ENCODE measurements around the gene KDM4C. TPM values are rescaled to one million over a fixed set of nuclear protein-coding genes. Genes with fewer than 3 reads are reported as not detected.
"Not testable (repeated sequence)": the region's sequence is repeated elsewhere in the genome, so short reads cannot be mapped to it uniquely, and the experiment has no call there.

KDM4C gene
- total RNA-seq, 2 experiments from 2014 or later, result 49.4 to 50.0 TPM

GRCh38 chr9:7176561-7176960 is 418.8 kb downstream of the KDM4C start:
- peaks cover 3% of the 10 kb centered on the region for H3K9me3 Mint-ChIP-seq
- H3K36me3 Mint-ChIP-seq (ENCODE audit: low read depth), result peaks cover 55% of the 10 kb centered on the region
- H3K27me3 Mint-ChIP-seq, result no peaks in the 10 kb centered on the region
- DNase-seq, result no peak
- ChIA-PET CTCF (interaction anchor here (1.1 kb wide), 1 partner anchor 58 kb away, joined by 5 read pairs; no protein-coding TSS in a partner anchor), POLR2A (no interaction called here)
- H3K27ac Mint-ChIP-seq, result no peak overlapping the region
- H3K4me3 Mint-ChIP-seq, result no peak overlapping the region
- peaks cover 28% of the 10 kb centered on the region for H3K4me1 Mint-ChIP-seq

- no peak overlapping the region for H3K27ac Mint-ChIP-seq
- no peak overlapping the region for H3K4me3 Mint-ChIP-seq
- peaks cover 61% of the 10 kb centered on the region for H3K36me3 Mint-ChIP-seq (ENCODE audit: low read depth)
- H3K4me1 Mint-ChIP-seq, result peaks cover 28% of the 10 kb centered on the region
- peaks cover 5% of the 10 kb centered on the region for H3K9me3 Mint-ChIP-seq
- no peak for DNase-seq
- POLR2A ChIA-PET, result no interaction called here
- CTCF ChIA-PET, result no interaction called here
- H3K27me3 Mint-ChIP-seq, result no peaks in the 10 kb centered on the region
Measured at GRCh38 chr9:7177383-7177782, 419.6 kb downstream of the KDM4C start.

GRCh38 chr9:7178729-7179128 is 421.0 kb downstream of the KDM4C start:
- CTCF ChIA-PET, result no interaction called here
- peaks cover 59% of the 10 kb centered on the region for H3K36me3 Mint-ChIP-seq (ENCODE audit: low read depth)
- H3K4me1 Mint-ChIP-seq, result peaks cover 17% of the 10 kb centered on the region
- no peak overlapping the region for H3K4me3 Mint-ChIP-seq
- peaks cover 7% of the 10 kb centered on the region for H3K9me3 Mint-ChIP-seq
- POLR2A ChIA-PET, result no interaction called here
- no peak for DNase-seq
- no peak overlapping the region for H3K27ac Mint-ChIP-seq
- no peaks in the 10 kb centered on the region for H3K27me3 Mint-ChIP-seq

- peaks cover 55% of the 10 kb centered on the region for H3K36me3 Mint-ChIP-seq (ENCODE audit: low read depth)
- H3K9me3 Mint-ChIP-seq, result peaks cover 10% of the 10 kb centered on the region
- no peak overlapping the region for H3K27ac Mint-ChIP-seq
- POLR2A ChIA-PET, result no interaction called here
- CTCF ChIA-PET, result no interaction called here
- H3K27me3 Mint-ChIP-seq, result no peaks in the 10 kb centered on the region
- DNase-seq, result no peak
- no peak overlapping the region for H3K4me3 Mint-ChIP-seq
- H3K4me1 Mint-ChIP-seq, result peaks cover 6% of the 10 kb centered on the region
Measured at GRCh38 chr9:7180247-7180646, 422.5 kb downstream of the KDM4C start.

- H3K27ac Mint-ChIP-seq, POLR2A ChIA-PET, H3K27me3 Mint-ChIP-seq, H3K4me1 Mint-ChIP-seq, H3K4me3 Mint-ChIP-seq, DNase-seq: not testable (repeated sequence)
- Mint-ChIP-seq H3K9me3 (peaks cover 18% of the 10 kb centered on the region), H3K36me3 (ENCODE audit: low read depth) (peaks cover 49% of the 10 kb centered on the region)
- CTCF ChIA-PET, result interaction anchor here (1.4 kb wide), 1 partner anchor 131 kb away, joined by 4 read pairs; no protein-coding TSS in a partner anchor
Measured at GRCh38 chr9:7183139-7183538, 425.4 kb downstream of the KDM4C start.

GRCh38 chr9:7185612-7186011 is 427.8 kb downstream of the KDM4C start:
- Mint-ChIP-seq H3K9me3 (peaks cover 26% of the 10 kb centered on the region), H3K4me1 (no peaks in the 10 kb centered on the region), H3K27me3 (no peaks in the 10 kb centered on the region), H3K36me3 (ENCODE audit: low read depth) (peaks cover 35% of the 10 kb centered on the region), H3K4me3 (no peak overlapping the region), H3K27ac (no peak overlapping the region)
- CTCF ChIA-PET, result interaction anchor here (0.8 to 3.1 kb wide), 4 partner anchors 35 to 358 kb away, joined by 3 to 10 read pairs (median 6); no protein-coding TSS in a partner anchor
- POLR2A ChIA-PET, result no interaction called here
- no peak for DNase-seq

- ChIA-PET POLR2A (interaction anchor here (0.6 kb wide), 1 partner anchor 15 kb away, joined by 3 read pairs; no protein-coding TSS in a partner anchor), CTCF (interaction anchor here (1.6 to 3.1 kb wide), 3 partner anchors 35 to 359 kb away, joined by 4 to 10 read pairs (median 8); no protein-coding TSS in a partner anchor)
- no peak overlapping the region for H3K4me3 Mint-ChIP-seq
- H3K27ac Mint-ChIP-seq, result no peak overlapping the region
- peaks cover 31% of the 10 kb centered on the region for H3K9me3 Mint-ChIP-seq
- no peaks in the 10 kb centered on the region for H3K27me3 Mint-ChIP-seq
- peak; percentile 20 for DNase-seq
- peaks cover 35% of the 10 kb centered on the region for H3K36me3 Mint-ChIP-seq (ENCODE audit: low read depth)
- no peaks in the 10 kb centered on the region for H3K4me1 Mint-ChIP-seq
Measured at GRCh38 chr9:7186175-7186574, 428.4 kb downstream of the KDM4C start.

GRCh38 chr9:7192266-7192665 is 434.5 kb downstream of the KDM4C start:
- Mint-ChIP-seq H3K27ac (no peak overlapping the region), H3K4me1 (no peaks in the 10 kb centered on the region), H3K36me3 (ENCODE audit: low read depth) (peaks cover 5% of the 10 kb centered on the region), H3K4me3 (no peak overlapping the region), H3K27me3 (no peaks in the 10 kb centered on the region), H3K9me3 (peaks cover 15% of the 10 kb centered on the region)
- CTCF ChIA-PET, result no interaction called here
- POLR2A ChIA-PET, result no interaction called here
- DNase-seq, result no peak

- CTCF ChIA-PET, result no interaction called here
- H3K27me3 Mint-ChIP-seq, result no peaks in the 10 kb centered on the region
Measured at GRCh38 chr9:7195526-7195925, 437.8 kb downstream of the KDM4C start.

GRCh38 chr9:7196467-7196866 is 438.7 kb downstream of the KDM4C start:
- Mint-ChIP-seq H3K36me3 (ENCODE audit: low read depth) (no peaks in the 10 kb centered on the region), H3K27me3 (peaks cover 1% of the 10 kb centered on the region), H3K9me3 (peaks cover 2% of the 10 kb centered on the region), H3K27ac (no peak overlapping the region), H3K4me1 (no peaks in the 10 kb centered on the region), H3K4me3 (no peak overlapping the region)
- no peak for DNase-seq
- CTCF ChIA-PET, result no interaction called here
- POLR2A ChIA-PET, result no interaction called here

More at GRCh38 chr9:7195526-7195925, 437.8 kb downstream of the KDM4C start:
- POLR2A ChIA-PET, result no interaction called here
- Mint-ChIP-seq H3K9me3 (peaks cover 7% of the 10 kb centered on the region), H3K36me3 (ENCODE audit: low read depth) (no peaks in the 10 kb centered on the region), H3K4me1 (no peaks in the 10 kb centered on the region), H3K27ac (no peak overlapping the region), H3K4me3 (no peak overlapping the region)
- DNase-seq, result no peak

GRCh38 chr9:7201196-7201595 is 443.4 kb downstream of the KDM4C start:
- no peaks in the 10 kb centered on the region for H3K4me1 Mint-ChIP-seq
- no peaks in the 10 kb centered on the region for H3K9me3 Mint-ChIP-seq
- DNase-seq, result no peak
- ChIA-PET POLR2A (interaction anchor here (1.0 kb wide), 1 partner anchor 15 kb away, joined by 3 read pairs; no protein-coding TSS in a partner anchor), CTCF (no interaction called here)
- peaks cover 1% of the 10 kb centered on the region for H3K27me3 Mint-ChIP-seq
- H3K36me3 Mint-ChIP-seq (ENCODE audit: low read depth), result no peaks in the 10 kb centered on the region
- no peak overlapping the region for H3K27ac Mint-ChIP-seq
- no peak overlapping the region for H3K4me3 Mint-ChIP-seq

- H3K27me3 Mint-ChIP-seq, result peaks cover 4% of the 10 kb centered on the region
- no peaks in the 10 kb centered on the region for H3K4me1 Mint-ChIP-seq
- DNase-seq, result no peak
- no peaks in the 10 kb centered on the region for H3K9me3 Mint-ChIP-seq
- CTCF ChIA-PET, result no interaction called here
- no peak overlapping the region for H3K4me3 Mint-ChIP-seq
- POLR2A ChIA-PET, result no interaction called here
- H3K36me3 Mint-ChIP-seq (ENCODE audit: low read depth), result no peaks in the 10 kb centered on the region
- H3K27ac Mint-ChIP-seq, result no peak overlapping the region
Measured at GRCh38 chr9:7205806-7206205, 448.0 kb downstream of the KDM4C start.

- Mint-ChIP-seq H3K9me3 (no peaks in the 10 kb centered on the region), H3K27ac (no peak overlapping the region), H3K27me3 (peaks cover 3% of the 10 kb centered on the region), H3K36me3 (ENCODE audit: low read depth) (no peaks in the 10 kb centered on the region), H3K4me1 (no peaks in the 10 kb centered on the region), H3K4me3 (no peak overlapping the region)
- no peak for DNase-seq
- CTCF ChIA-PET, result no interaction called here
- POLR2A ChIA-PET, result no interaction called here
Measured at GRCh38 chr9:7206221-7206758, 448.5 kb downstream of the KDM4C start.

- CTCF ChIA-PET, result interaction anchor here (0.9 to 1.5 kb wide), 3 partner anchors 25 to 156 kb away, joined by 3 to 5 read pairs (median 3); no protein-coding TSS in a partner anchor
- H3K4me1 Mint-ChIP-seq, result no peaks in the 10 kb centered on the region
- POLR2A ChIA-PET, result no interaction called here
- DNase-seq, result no peak
- no peaks in the 10 kb centered on the region for H3K9me3 Mint-ChIP-seq
- no peak overlapping the region for H3K27ac Mint-ChIP-seq
- H3K27me3 Mint-ChIP-seq, result peaks cover 15% of the 10 kb centered on the region
- H3K4me3 Mint-ChIP-seq, result no peak overlapping the region
- no peaks in the 10 kb centered on the region for H3K36me3 Mint-ChIP-seq (ENCODE audit: low read depth)
Measured at GRCh38 chr9:7209016-7209715, 451.4 kb downstream of the KDM4C start.

Measured in activated CD4-positive, alpha-beta memory T cell treated with anti-CD3 and anti-CD28 coated beads, Interleukin-2, amount 10 ng/mL, durations not matched to agents 7 days and 5 days (primary cell).